Measurements from ENCODE around the gene FERMT2.

- TF ChIP-seq TAF1 (IDR thresholded peaks at IDR 0.05; ENCODE audit: borderline replicate concordance, low read depth, low read length) (no peak), POLR2AphosphoS5 (IDR thresholded peaks at IDR 0.05; ENCODE audit: low read depth, low read length) (no peak), POLR2A (IDR thresholded peaks at IDR 0.05; ENCODE audit: low read depth, low read length) (no peak)
Observed at GRCh38 chr14:52898496-52898895, 52.4 kb downstream of the FERMT2 start.

All from GM12892 (cell line).